SK-N-SH (cell line): ENCODE measurements around the gene MYEOV. TPM values are rescaled to one million over a fixed set of nuclear protein-coding genes. Genes with fewer than 3 reads are reported as not detected.

Experiments
- CTCF ChIA-PET: fragments of 300-600, 350-600 bp; formaldehyde crosslinking; extraction: SDS; loops from one replicate; lab custom pipeline; 2021; lab: Yijun Ruan, JAX
- POLR2A ChIA-PET: fragments of 350-600 bp; sonication (Branson Sonifier 250); formaldehyde crosslinking; extraction: SDS; loops from one replicate; lab custom pipeline; 2020; ENCODE audit warnings: antibody characterized with exemption, inconsistent platforms; lab: Yijun Ruan, JAX
- DNase-seq: peaks from one replicate; pipeline ENCODE4 v3.0.0; 2012
- H2AFZ ChIP-seq: fragments of 200-600 bp; sonication (generic); 2 replicates; pipeline ENCODE4 v1.8.1; 2016; ENCODE audit warnings: antibody characterized with exemption, mild to moderate bottlenecking, low read depth
- H3F3A ChIP-seq: fragments of 200-600 bp; sonication (generic); replicated peaks from 2 replicates; pipeline ENCODE3; 2016; ENCODE audit warnings: antibody characterized with exemption, mild to moderate bottlenecking; ENCODE audit not compliant: insufficient read depth
- H3K27ac ChIP-seq, 2 experiments: fragments of 200-500 bp in 1 of 2; fragments of 200-600 bp in 1 of 2; sonication (Bioruptor generic) in 1 of 2; sonication (generic), shearing (Covaris generic) in 1 of 2; 2 replicates each; pipeline versions ENCODE4 v1.5.1 to v1.6.1; 2014 to 2016; ENCODE audit warnings: low read depth in 2 of 2, inconsistent platforms in 1 of 2, low read length in 1 of 2, mild to moderate bottlenecking in 1 of 2, mixed read lengths in 1 of 2
- H3K27me3 ChIP-seq: fragments of 200-600 bp; sonication (generic), shearing (Covaris generic); 2 replicates; pipeline ENCODE4 v1.6.1; 2016; ENCODE audit warnings: mixed run types; ENCODE audit not compliant: insufficient read depth
- H3K36me3 ChIP-seq, 2 experiments: fragments of 200-500 bp in 1 of 2; fragments of 200-600 bp in 1 of 2; sonication (Bioruptor generic) in 1 of 2; sonication (generic) in 1 of 2; replicated peaks in 1 of 2; 2 replicates each; pipeline versions ENCODE3 to v1.5.1; 2014 to 2016; ENCODE audit warnings: low read length in 1 of 2, mild to moderate bottlenecking in 1 of 2; ENCODE audit not compliant: insufficient read depth in 2 of 2, control insufficient read depth in 1 of 2
- H3K4me1 ChIP-seq, 2 experiments: fragments of 200-500 bp in 1 of 2; fragments of 200-600 bp in 1 of 2; sonication (Bioruptor generic) in 1 of 2; sonication (generic), shearing (Covaris generic) in 1 of 2; 2 replicates each; pipeline versions ENCODE4 v1.5.1 to v1.6.1; 2014 to 2016; ENCODE audit warnings: low read depth in 1 of 2, low read length in 1 of 2, mixed run types in 1 of 2; ENCODE audit not compliant: insufficient read depth in 2 of 2, control insufficient read depth in 1 of 2
- H3K4me2 ChIP-seq: fragments of 200-600 bp; sonication (generic), shearing (Covaris generic); 2 replicates; pipeline ENCODE4 v1.6.1; 2017; ENCODE audit warnings: mixed run types
- H3K4me3 ChIP-seq, 2 experiments: fragments of 200-500 bp in 1 of 2; fragments of 200-600 bp in 1 of 2; sonication (Bioruptor generic) in 1 of 2; sonication (generic), shearing (Covaris generic) in 1 of 2; 2 replicates each; pipeline versions ENCODE4 v1.5.1 to v1.8.1; 2014 to 2016; ENCODE audit warnings: low read depth in 2 of 2, inconsistent platforms in 1 of 2, low read length in 1 of 2, mild to moderate bottlenecking in 1 of 2, mixed read lengths in 1 of 2, moderate library complexity in 1 of 2
- H3K79me2 ChIP-seq: fragments of 200-600 bp; sonication (generic); 2 replicates; pipeline ENCODE4 v1.8.1; 2017; ENCODE audit warnings: mild to moderate bottlenecking; ENCODE audit not compliant: insufficient read depth
- H3K9ac ChIP-seq: fragments of 200-600 bp; sonication (generic); 2 replicates; pipeline ENCODE4 v1.6.1; 2017; ENCODE audit warnings: mixed run types
- H3K9me2 ChIP-seq: fragments of 200-600 bp; sonication (generic); 2 replicates; pipeline ENCODE4 v1.6.1; 2017; ENCODE audit warnings: mixed run types
- H3K9me3 ChIP-seq: fragments of 200-600 bp; sonication (generic); 2 replicates; pipeline ENCODE4 v1.6.1; 2017; ENCODE audit warnings: mixed run types, mild to moderate bottlenecking, moderate library complexity
- H4K20me1 ChIP-seq: fragments of 200-600 bp; sonication (generic); 2 replicates; pipeline ENCODE4 v1.6.1; 2017; ENCODE audit warnings: mild to moderate bottlenecking, mixed run types; ENCODE audit not compliant: insufficient read depth
- CHD2 ChIP-seq: fragments of 150-350 bp; IDR thresholded peaks from 2 replicates; pipeline ENCODE4 v1.6.1; 2018; ENCODE audit warnings: low read length; ENCODE audit not compliant: partially characterized antibody
- CTCF ChIP-seq: fragments of 200-600 bp; sonication (generic); IDR thresholded peaks from 2 replicates; pipeline ENCODE4 v1.6.1; 2017; ENCODE audit warnings: antibody characterized with exemption, mild to moderate bottlenecking, moderate library complexity
- EP300 ChIP-seq, 2 experiments: IDR thresholded peaks; 2 replicates each; pipeline versions ENCODE4 v1.4.0 to v1.6.1; 2012; ENCODE audit warnings: borderline replicate concordance in 1 of 2, low read depth in 1 of 2, low read length in 1 of 2
- FOSL2 ChIP-seq: IDR thresholded peaks from 2 replicates; pipeline ENCODE4 v1.4.0; 2012; ENCODE audit warnings: low read depth, mild to moderate bottlenecking, moderate library complexity, borderline replicate concordance
- FOXJ3 ChIP-seq: sonication (generic); formaldehyde crosslinking; IDR thresholded peaks from 2 replicates; pipeline ENCODE4 v1.5.1; 2020; ENCODE audit warnings: mild to moderate bottlenecking, missing genetic modification reagents
- FOXM1 ChIP-seq: IDR thresholded peaks from 2 replicates; pipeline ENCODE4 v1.4.0; 2012; ENCODE audit warnings: low read depth, mild to moderate bottlenecking
- GABPA ChIP-seq: IDR thresholded peaks from 2 replicates; pipeline ENCODE4 v1.4.0; 2012; ENCODE audit warnings: low read depth, mild to moderate bottlenecking
- IRF3 ChIP-seq: fragments of 150-350 bp; IDR thresholded peaks from 2 replicates; pipeline ENCODE4 v1.6.1; 2016; ENCODE audit warnings: mild to moderate bottlenecking, low read depth, low read length
- JUND ChIP-seq: IDR thresholded peaks from 2 replicates; pipeline ENCODE4 v1.4.0; 2012
- MAX ChIP-seq: IDR thresholded peaks from 2 replicates; pipeline ENCODE4 v1.4.0; 2012; ENCODE audit warnings: low read depth
- MXI1 ChIP-seq: IDR thresholded peaks from 2 replicates; pipeline ENCODE4 v1.6.1; 2012; ENCODE audit warnings: mild to moderate bottlenecking, low read depth, low read length, improper control_type of control experiment
- NFIC ChIP-seq: IDR thresholded peaks from 2 replicates; pipeline ENCODE4 v1.4.0; 2012; ENCODE audit warnings: borderline replicate concordance
- NRF1 ChIP-seq: IDR thresholded peaks from 2 replicates; pipeline ENCODE4 v1.6.1; 2012; ENCODE audit warnings: low read depth, mild to moderate bottlenecking, low read length
- POLR2AphosphoS5 ChIP-seq: IDR thresholded peaks from 2 replicates; pipeline ENCODE4 v1.6.1; 2012; ENCODE audit warnings: low read depth, low read length
- RCOR1 ChIP-seq: fragments of 150-350 bp; IDR thresholded peaks from 2 replicates; pipeline ENCODE4 v1.6.1; 2017; ENCODE audit warnings: antibody characterized with exemption, low read length
- REST ChIP-seq: IDR thresholded peaks from 2 replicates; pipeline ENCODE4 v1.6.1; 2012; ENCODE audit warnings: mild to moderate bottlenecking, low read depth, low read length, moderate library complexity
- RFX5 ChIP-seq: IDR thresholded peaks from 2 replicates; pipeline ENCODE4 v1.6.1; 2012; ENCODE audit warnings: mild to moderate bottlenecking, improper control_type of control experiment, low read length
- RXRA ChIP-seq: IDR thresholded peaks from 2 replicates; pipeline ENCODE4 v1.4.0; 2012; ENCODE audit warnings: low read depth, mild to moderate bottlenecking, borderline replicate concordance
- SIN3A ChIP-seq: IDR thresholded peaks from 2 replicates; pipeline ENCODE4 v1.6.1; 2012; ENCODE audit warnings: low read depth, mild to moderate bottlenecking, low read length, moderate library complexity, borderline replicate concordance
- SMC3 ChIP-seq: IDR thresholded peaks from 2 replicates; pipeline ENCODE4 v1.6.1; 2012; ENCODE audit warnings: low read depth, low read length, improper control_type of control experiment
- TAF1 ChIP-seq: IDR thresholded peaks from 2 replicates; pipeline ENCODE4 v1.6.1; 2012; ENCODE audit warnings: low read depth, mild to moderate bottlenecking, low read length, moderate library complexity, borderline replicate concordance
- TCF12 ChIP-seq: IDR thresholded peaks from 2 replicates; pipeline ENCODE4 v1.4.0; 2012
- USF1 ChIP-seq: IDR thresholded peaks from 2 replicates; pipeline ENCODE4 v1.4.0; 2012; ENCODE audit warnings: low read depth, borderline replicate concordance
- ZBTB33 ChIP-seq: IDR thresholded peaks from 2 replicates; pipeline ENCODE4 v1.4.0; 2012; ENCODE audit warnings: low read depth, borderline replicate concordance
- WGBS: methylation state at CpG from one replicate; pipeline ENCODE4 v1.1.6; 2017; ENCODE audit warnings: low lambda C conversion rate; 5-methylcytosine and 5-hydroxymethylcytosine counted together
- polyA plus RNA-seq, 3 experiments: library from polyadenylated mRNA; depleted of rRNA; stranded (reverse); fragments of >200 nt; gene quantifications; 2 replicates each; pipeline ENCODE4 v1.2.3, GENCODE V29; 2012

Gene MYEOV
- polyA plus RNA-seq, 1 of the 3 experiments (the other 2 are of a cell fraction) = 3.0 TPM

- Histone ChIP-seq H3K4me2 (peak overlapping the region; percentile 35; the same call in 1 of the 2 replicates), H3K9ac (peak overlapping the region; percentile 24; the same call in 1 of the 2 replicates), H3K79me2 (peaks cover 14% of the 10 kb centered on the region; the same call in 1 of the 2 replicates), H4K20me1 (no peaks in the 10 kb centered on the region), H3K4me1 (peaks cover 0 to 58% of the 10 kb centered on the region in 2 experiments; a peak in 3 of 4 replicates), H3K27me3 (no peaks in the 10 kb centered on the region), H3K9me3 (no peaks in the 10 kb centered on the region), H3F3A (peaks cover 34% of the 10 kb centered on the region), H3K27ac (peak overlapping the region in 1 of 2 experiments; percentile 99; a peak in 2 of 4 replicates), H3K4me3 (no peak overlapping the region), H3K36me3 (no peaks in the 10 kb centered on the region), H2AFZ (no peak overlapping the region), H3K9me2 (no peaks in the 10 kb centered on the region)
- DNase-seq = no peak
- ChIA-PET CTCF (no interaction called here), POLR2A (no interaction called here)
- 26% methylated on average over 2 of the region's 2 CpGs for WGBS
- TF ChIP-seq RXRA = no peak
- peak; percentile 64 for TF ChIP-seq JUND
- TF ChIP-seq CTCF = no peak
- no peak for TF ChIP-seq IRF3
- TF ChIP-seq GABPA = no peak
- TF ChIP-seq TCF12 = peak; percentile 81
- TF ChIP-seq USF1 = no peak
- no peak for TF ChIP-seq POLR2AphosphoS5
- no peak for TF ChIP-seq REST
- TF ChIP-seq RFX5 = no peak
- no peak for TF ChIP-seq NRF1
- TF ChIP-seq SMC3 = no peak
- TF ChIP-seq NFIC = peak; percentile 53; the same call in 1 of the 2 replicates
- TF ChIP-seq ZBTB33 = no peak
- TF ChIP-seq FOXM1 = 0 out of 2 replicates have a peak, but pooled peaks have one; percentile 27
- no peak for TF ChIP-seq TAF1
- no peak for TF ChIP-seq FOXJ3
- TF ChIP-seq CHD2 = no peak
- no peak for TF ChIP-seq MXI1
- TF ChIP-seq MAX = no peak
- no peak for TF ChIP-seq RCOR1
- TF ChIP-seq EP300 (IDR thresholded peaks at IDR 0.05; ENCODE audit: borderline replicate concordance in 1 of 2, low read depth in 1 of 2, low read length in 1 of 2) = peak; percentile 22 to 76; a peak in 3 of 4 replicates
- no peak for TF ChIP-seq SIN3A
- TF ChIP-seq FOSL2 = peak; percentile 53; the same call in 1 of the 2 replicates
These were observed 23.6 kb downstream of the MYEOV start for GRCh38 chr11:69317401-69318092.
